ENCODE data around the gene NUAK2.

Gene NUAK2

DNA sequence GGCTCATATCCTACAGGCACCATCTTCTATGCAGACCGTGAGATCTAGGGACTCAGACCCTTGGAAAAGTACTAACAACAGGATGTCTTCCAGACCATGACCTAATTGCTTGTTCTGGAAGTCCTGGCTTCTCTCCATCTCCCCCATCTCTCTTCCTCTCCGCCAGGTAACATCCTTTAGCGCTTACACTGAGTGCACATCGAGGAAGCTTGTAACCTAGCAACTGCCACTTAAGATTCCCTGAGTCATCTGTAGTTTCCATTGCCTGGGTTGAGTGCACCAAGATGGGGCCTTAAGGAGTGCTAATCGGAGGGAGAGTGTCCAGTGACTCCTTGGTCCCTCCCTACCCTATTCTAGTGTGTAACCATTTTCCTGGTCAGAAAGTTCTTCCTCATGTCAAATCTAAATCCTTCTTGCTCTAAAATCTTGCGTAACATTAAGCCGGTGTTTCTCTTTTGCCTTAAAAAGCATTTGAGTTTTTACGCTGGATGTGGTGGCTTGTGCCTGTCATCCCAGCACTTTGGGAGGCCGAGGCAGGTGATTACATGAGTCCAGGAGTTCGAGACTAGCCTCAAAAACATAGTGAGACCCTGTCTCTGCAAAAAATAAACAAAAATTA is 25.5 kb upstream of the NUAK2 start:
- peak; percentile 76 for DNase-seq (ENCODE audit: low spot score)

- DNase-seq (ENCODE audit: low spot score): no peak
These were observed 24.2 kb upstream of the NUAK2 start for GRCh38 chr1:205345761-205346160.

- no peak for DNase-seq (ENCODE audit: low spot score)
These were observed 22.8 kb upstream of the NUAK2 start for GRCh38 chr1:205344066-205344928.

GRCh38 chr1:205343431-205344065 is 22.0 kb upstream of the NUAK2 start:
- no peak for DNase-seq (ENCODE audit: low spot score)

DNA sequence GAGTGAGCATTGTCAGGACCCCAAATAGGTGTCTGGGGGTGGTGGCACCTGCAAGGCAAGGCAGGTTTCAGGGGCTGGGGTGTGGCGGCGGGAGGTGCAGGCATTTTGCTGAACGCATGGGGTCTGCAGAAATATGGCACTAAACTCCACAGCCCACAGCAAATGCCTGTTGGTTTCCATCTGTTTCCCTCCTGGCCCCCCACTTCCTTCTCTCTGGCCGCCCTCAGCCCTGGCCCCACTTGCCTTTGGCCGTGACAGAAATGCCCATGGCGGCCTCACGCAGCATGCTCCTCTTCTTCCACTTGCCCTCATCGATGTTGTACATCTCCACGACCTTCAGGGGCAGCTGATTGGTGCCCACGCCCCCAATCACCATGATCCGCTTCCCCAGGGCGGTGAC is 21.4 kb upstream of the NUAK2 start:
- no peak for DNase-seq (ENCODE audit: low spot score)

- DNase-seq (ENCODE audit: low spot score): no peak
These were observed 19.1 kb upstream of the NUAK2 start for GRCh38 chr1:205340676-205341075.

GRCh38 chr1:205339717-205340116 is 18.2 kb upstream of the NUAK2 start:
- DNase-seq (ENCODE audit: low spot score): no peak

DNA sequence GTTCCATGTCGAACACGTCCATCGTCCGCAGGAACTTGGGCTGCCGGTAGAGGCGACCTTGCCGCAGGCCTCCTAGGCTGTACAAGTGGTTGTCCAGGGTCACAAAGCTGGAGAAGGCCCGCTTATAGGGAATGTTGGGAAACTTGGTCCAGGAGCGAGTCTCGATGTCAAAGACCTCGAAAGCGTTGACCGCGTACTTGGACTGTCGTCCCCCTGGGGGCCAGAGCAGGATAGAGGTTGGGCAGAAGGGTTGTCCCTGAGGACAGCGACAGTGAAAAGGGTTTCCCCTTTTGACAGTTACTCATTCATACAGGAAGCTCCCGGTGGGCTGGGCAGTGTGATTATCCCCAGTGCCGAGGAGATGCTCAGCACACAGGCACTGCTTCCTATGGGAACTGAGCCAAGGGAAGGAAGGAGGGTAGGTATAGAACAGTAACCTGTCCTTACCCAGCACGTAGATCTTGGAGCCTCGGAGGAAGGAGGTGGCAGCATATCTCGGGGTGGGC is 17.7 kb upstream of the NUAK2 start:
- DNase-seq (ENCODE audit: low spot score): no peak

- no peak for DNase-seq (ENCODE audit: low spot score)
These were observed 16.5 kb upstream of the NUAK2 start for GRCh38 chr1:205338011-205338410.

GRCh38 chr1:205337481-205337880 is 15.9 kb upstream of the NUAK2 start:
- no peak for DNase-seq (ENCODE audit: low spot score)

DNA sequence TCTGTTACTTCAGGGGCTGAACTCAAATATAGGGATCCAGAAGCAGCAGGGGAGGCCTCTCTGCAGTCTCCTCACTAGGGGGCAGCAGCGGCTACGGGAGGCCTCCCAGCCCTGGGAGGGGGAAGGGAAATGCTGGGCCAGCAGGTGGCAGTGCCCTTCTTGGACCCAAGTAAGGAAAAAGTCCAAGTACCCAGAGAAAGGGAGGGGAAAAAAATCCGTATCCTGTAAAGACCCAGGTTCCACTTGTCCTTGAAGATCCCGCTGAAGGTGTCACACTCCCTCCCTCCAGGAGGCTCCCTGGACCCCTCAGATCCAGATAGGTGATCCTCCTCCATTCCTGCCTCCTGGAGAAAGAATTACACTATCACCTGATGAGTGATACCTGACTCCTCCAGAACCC is 14.1 kb upstream of the NUAK2 start:
- peak; percentile 73 for DNase-seq (ENCODE audit: low spot score)

DNA sequence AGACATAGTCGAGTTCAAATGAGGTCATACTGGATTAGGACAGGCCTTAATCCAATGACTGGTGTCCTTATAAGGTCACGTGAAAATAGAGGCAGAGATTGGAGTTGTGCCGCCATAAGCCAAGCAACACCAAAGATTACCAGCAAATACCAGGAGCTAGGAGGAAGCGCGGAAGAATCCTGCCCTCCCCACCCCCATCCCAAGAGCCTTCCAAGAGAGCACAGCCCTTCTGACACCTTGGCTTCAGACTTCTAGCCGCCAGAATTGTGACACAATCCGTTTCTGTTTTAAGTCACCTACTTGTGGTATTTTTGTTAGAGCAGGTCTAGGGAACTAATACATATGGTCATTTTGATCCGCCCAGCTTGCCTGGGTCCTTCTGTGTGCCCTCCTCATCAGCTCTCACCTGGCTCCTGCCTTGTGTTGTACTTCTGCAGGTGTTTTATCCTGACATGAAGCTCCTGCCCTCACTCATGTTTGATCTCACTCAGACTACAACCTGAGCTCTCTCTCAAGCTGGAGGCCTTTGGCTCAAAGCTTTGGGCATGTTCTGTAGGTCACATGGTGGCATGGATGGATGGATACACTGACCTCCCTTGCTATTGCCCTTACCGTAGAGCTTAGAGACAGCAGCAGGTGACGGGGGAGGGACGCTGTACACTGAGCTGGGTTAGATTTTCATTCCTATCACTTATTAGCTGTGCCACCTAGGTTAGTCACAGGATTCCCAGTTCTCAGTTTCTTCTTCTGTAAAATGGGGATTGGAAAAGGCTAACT is 10.7 kb upstream of the NUAK2 start:
- no peak for DNase-seq (ENCODE audit: low spot score)

DNA sequence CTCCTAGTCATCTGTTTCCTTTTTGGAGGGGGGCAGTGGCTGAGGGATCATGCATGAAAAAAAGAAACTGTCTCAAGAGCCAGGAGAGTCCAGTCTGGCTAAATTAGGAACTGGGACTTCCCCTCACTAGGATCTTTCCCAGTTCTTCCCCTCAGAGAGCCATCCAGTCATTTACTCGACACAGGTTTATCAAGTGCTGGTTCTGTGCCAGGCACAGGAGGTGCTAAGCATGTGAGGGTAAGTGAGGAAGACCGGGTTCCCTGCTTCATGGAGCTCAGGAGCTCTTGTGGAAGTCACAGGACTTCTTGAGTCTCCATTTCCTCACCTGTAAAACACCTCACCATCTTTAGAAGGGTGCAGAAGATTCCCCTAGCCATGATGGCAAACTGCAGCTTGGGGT is 8.6 kb upstream of the NUAK2 start:
- no peak for DNase-seq (ENCODE audit: low spot score)

DNA sequence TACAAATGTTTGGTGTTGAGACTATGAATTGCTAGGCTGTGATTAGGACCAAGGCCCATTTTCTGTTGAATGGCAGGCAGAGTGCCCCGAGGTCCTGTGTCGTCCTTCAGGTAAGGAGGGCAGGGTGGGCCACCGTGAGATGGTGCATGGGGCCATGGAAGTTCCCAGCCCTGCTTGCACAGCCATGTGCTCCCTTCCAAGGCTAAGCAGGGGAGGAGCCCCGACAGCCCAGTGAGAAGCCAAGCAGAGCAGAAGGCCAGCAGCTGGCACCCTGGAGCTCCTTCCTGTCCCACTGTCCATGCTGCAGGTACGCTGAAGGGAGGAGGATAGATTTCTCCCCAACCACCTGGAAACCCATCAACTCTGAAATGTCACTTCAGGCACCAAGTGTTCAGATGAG is 8.2 kb upstream of the NUAK2 start:
- DNase-seq (ENCODE audit: low spot score): no peak

DNA sequence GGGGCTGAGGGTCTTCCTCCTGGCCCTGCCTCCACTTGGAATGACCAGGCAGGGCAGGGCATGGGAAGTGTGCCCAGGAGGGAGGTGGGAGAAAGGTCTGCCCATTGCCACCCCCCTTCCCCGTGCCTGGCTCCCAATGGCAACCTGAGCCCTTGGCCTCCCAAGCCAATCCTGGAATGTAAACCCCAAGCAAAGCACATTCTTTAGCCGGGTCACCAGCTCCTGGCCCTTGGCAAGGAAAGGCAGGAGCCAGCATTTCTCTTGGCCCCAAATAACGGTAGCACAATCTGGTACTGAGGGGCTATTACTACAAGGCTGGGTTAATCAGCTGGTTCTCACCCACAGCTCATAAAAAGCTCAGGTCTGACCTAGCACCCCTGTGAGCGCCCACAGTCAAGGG is 6.9 kb upstream of the NUAK2 start:
- DNase-seq (ENCODE audit: low spot score): no peak

- DNase-seq (ENCODE audit: low spot score): no peak
These were observed 5.4 kb upstream of the NUAK2 start for GRCh38 chr1:205326812-205327466.

GRCh38 chr1:205325334-205325884 is 3.9 kb upstream of the NUAK2 start:
- DNase-seq (ENCODE audit: low spot score): peak; percentile 78

- no peak for DNase-seq (ENCODE audit: low spot score)
These were observed 3.2 kb upstream of the NUAK2 start for GRCh38 chr1:205324781-205325180.

DNA sequence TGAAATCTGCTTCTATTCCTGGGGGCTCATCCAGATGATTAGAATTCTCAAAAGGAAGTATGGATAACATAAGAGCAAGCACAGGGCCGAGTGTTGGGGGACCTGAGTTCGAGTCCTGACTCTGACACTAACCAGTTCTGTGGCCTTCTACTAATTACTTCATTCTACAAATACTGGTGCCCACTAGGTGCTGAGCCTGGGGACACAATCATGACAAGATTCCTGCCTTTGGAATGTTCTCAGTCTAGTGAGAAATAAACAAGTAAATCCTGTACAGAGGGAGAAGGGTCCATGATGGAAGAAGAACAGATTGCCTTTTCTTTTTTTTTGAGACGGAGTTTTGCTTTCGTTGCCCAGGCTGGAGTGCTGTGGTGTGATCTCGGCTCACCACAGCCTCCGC is 2.2 kb upstream of the NUAK2 start:
- DNase-seq (ENCODE audit: low spot score): no peak

DNA sequence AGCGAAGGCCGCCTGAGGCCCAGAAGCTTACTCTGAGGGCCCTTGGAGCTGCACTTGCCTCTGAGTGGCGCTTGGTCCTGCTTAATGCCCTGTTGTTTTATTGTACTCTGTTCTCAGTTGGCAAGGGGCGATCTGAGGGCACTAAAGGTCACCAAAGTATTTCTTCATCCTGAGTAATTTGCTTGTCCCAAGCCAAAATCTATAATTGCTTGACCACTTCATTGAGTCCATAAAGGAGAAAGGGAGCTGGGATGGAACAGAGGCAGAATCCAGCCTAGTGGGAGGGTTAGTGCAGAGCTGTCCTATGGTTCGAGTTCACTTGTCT is 376 bp upstream of the NUAK2 start:
- no peak for DNase-seq (ENCODE audit: low spot score)

Measured in kidney capillary endothelial cell (primary cell).